Adrenal gland (tissue), 12 donors: ENCODE measurements around the gene PLCB1. TPM values are rescaled to one million over a fixed set of nuclear protein-coding genes. Genes with fewer than 3 reads are reported as not detected.
"Not testable (repeated sequence)": the region's sequence is repeated elsewhere in the genome, so short reads cannot be mapped to it uniquely, and the experiment has no call there.

Source experiments
- DNase-seq, 7 donors: peaks; one replicate each; pipeline ENCODE4 v3.0.0-alpha.2; 2019 to 2020
- H3K27ac ChIP-seq, 5 donors: fragments of 200-600 bp; sonication (generic) in 4 of 5; 1 replicate in 3 of 5; 2 replicates in 2 of 5; pipeline versions ENCODE4 v1.5.1 to v1.8.0; 2016 to 2020; ENCODE audit warnings: mild to moderate bottlenecking in 1 of 5
- H3K27me3 ChIP-seq: fragments of 200-600 bp; 2 replicates; pipeline ENCODE4 v1.8.0; 2021
- H3K36me3 ChIP-seq, 2 donors: fragments of 200-600 bp; replicated peaks in 1 of 2; 1 replicate in 1 of 2; 2 replicates in 1 of 2; pipeline versions ENCODE4 v1.5.1 to v1.8.0; 2018 to 2022
- H3K4me1 ChIP-seq, 2 donors: fragments of 200-600 bp; replicated peaks in 1 of 2; 1 replicate in 1 of 2; 2 replicates in 1 of 2; pipeline versions ENCODE4 v1.5.1 to v1.8.0; 2018 to 2021
- H3K4me3 ChIP-seq, 4 donors: fragments of 200-600 bp; sonication (generic) in 3 of 4; one replicate each; pipeline ENCODE4 v1.5.1; 2016 to 2018
- H3K9me3 ChIP-seq, 3 donors: fragments of 200-600 bp; sonication (generic) in 1 of 3; replicated peaks in 1 of 3; 1 replicate in 2 of 3; 2 replicates in 1 of 3; pipeline versions ENCODE4 v1.5.1 to v1.8.0; 2016 to 2021
- POLR2A ChIP-seq, 2 donors: fragments of 450-650 bp; IDR thresholded peaks; one replicate each; pipeline ENCODE4 v1.6.1; 2017; ENCODE audit warnings: antibody characterized with exemption in 2 of 2, mild to moderate bottlenecking in 2 of 2, moderate library complexity in 1 of 2
- WGBS, 4 donors: extraction: QIAGEN DNeasy Blood & Tissue Kit in 2 of 4; methylation state at CpG; one replicate each; pipeline versions ENCODE4 v1.1.5 to v1.1.7; 2013 to 2017; 5-methylcytosine and 5-hydroxymethylcytosine counted together
- intact Hi-C, 2 donors: fragments of 100-400 bp; cut with DNase I; formaldehyde crosslinking; loops; one replicate each; pipeline versions ENCODE4 v1.14.1 to v1.15.0; 2022 to 2023
- polyA plus RNA-seq, 3 donors: library from polyadenylated mRNA; stranded (reverse); fragments of 200-250 nt in 2 of 3; fragments of 350-450 nt in 1 of 3; fragmentation: Illumina TruSeq in 1 of 3; extraction: RNeasy Lipid Tissue Mini Kit (QIAGEN cat#74804) in 1 of 3; gene quantifications; one replicate each; pipeline ENCODE4 v1.2.3, GENCODE V29; 2013 to 2014
- total RNA-seq, 9 donors: library from RNA; depleted of rRNA in 4 of 9; stranded (reverse); fragments of >200 nt in 4 of 9; fragments of 120-200 nt in 1 of 9; fragmentation: NEBNext Ultra II Directional in 1 of 9; extraction: Animal tissue kit (Norgen Biotek cat#: 25700) in 1 of 9; gene quantifications; one replicate each; pipeline versions ENCODE4 v1.1.0 to v1.2.4, GENCODE V29; 2013 to 2023
- TF ChIP-seq, protein P1 (sequence below), 6 experiments: fragments of 450-650 bp in 4 of 6; fragments of 200-600 bp in 2 of 6; sonication (generic) in 1 of 6; IDR thresholded peaks; 1 replicate in 5 of 6; 2 replicates in 1 of 6; pipeline versions ENCODE4 v1.5.1 to v1.8.0; 2016 to 2021; ENCODE audit warnings: antibody characterized with exemption in 6 of 6, mild to moderate bottlenecking in 2 of 6, moderate library complexity in 1 of 6
- donor health status: healthy with polysubstance abuse.
- donor health status: Bipolar disorder and iron deficiency.
- donor health status: DM: yes; HTN: yes; CAD: no.
- donor health status: DM: no; HTN: no; CAD: no.
- donor health status: DM: no; HTN: no; CAD: no.
- donor health status: DM: yes; HTN: yes; CAD: no.

PLCB1 gene
- total and polyA plus RNA-seq, 12 donors: 7.7 to 56.6 (median 27.9) TPM

DNA sequence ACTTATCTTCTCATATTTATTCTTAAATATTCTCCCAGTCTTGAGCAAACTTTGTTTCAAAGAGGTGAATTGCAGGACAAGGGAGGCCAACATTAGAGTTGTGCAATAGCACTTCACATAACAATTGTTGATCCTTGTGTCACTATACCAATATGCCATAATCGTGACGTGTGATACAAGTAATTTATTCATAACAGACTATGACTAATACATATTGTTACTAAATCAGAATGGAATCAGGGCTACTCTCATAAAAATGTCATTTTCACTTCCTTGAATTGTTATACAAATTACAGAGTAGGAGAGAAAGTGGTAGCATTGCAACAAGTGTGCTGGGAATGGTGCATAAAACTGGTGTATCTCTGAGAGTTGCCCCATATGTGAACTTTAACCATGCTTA, 37.2 kb upstream of the PLCB1 start:
- Histone ChIP-seq H3K27ac (no peak overlapping the region), H3K36me3 (no peaks in the 10 kb centered on the region), H3K27me3 (no peaks in the 10 kb centered on the region), H3K4me1 (peaks cover 6 to 12% of the 10 kb centered on the region in 2 donors), H3K9me3 (no peaks in the 10 kb centered on the region), H3K4me3 (no peak overlapping the region)
- TF ChIP-seq, protein P1, sequence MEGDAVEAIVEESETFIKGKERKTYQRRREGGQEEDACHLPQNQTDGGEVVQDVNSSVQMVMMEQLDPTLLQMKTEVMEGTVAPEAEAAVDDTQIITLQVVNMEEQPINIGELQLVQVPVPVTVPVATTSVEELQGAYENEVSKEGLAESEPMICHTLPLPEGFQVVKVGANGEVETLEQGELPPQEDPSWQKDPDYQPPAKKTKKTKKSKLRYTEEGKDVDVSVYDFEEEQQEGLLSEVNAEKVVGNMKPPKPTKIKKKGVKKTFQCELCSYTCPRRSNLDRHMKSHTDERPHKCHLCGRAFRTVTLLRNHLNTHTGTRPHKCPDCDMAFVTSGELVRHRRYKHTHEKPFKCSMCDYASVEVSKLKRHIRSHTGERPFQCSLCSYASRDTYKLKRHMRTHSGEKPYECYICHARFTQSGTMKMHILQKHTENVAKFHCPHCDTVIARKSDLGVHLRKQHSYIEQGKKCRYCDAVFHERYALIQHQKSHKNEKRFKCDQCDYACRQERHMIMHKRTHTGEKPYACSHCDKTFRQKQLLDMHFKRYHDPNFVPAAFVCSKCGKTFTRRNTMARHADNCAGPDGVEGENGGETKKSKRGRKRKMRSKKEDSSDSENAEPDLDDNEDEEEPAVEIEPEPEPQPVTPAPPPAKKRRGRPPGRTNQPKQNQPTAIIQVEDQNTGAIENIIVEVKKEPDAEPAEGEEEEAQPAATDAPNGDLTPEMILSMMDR (IDR thresholded peaks at IDR 0.05): no peak
- no peak for TF ChIP-seq POLR2A (IDR thresholded peaks at IDR 0.05)
- 13 to 19% (median 16%) methylated on average over 2 of the region's 2 CpGs for WGBS, 4 donors
- no peak for DNase-seq
- intact Hi-C loops: no loop called here

GRCh38 chr20:8095648-8096572, 36.2 kb upstream of the PLCB1 start:
- H3K36me3 ChIP-seq: no peaks in the 10 kb centered on the region
- no peak for DNase-seq
- H3K27ac ChIP-seq: no peak overlapping the region
- no peaks in the 10 kb centered on the region for H3K27me3 ChIP-seq
- TF ChIP-seq, protein P1 (IDR thresholded peaks at IDR 0.05): no peak
- TF ChIP-seq POLR2A (IDR thresholded peaks at IDR 0.05): no peak
- no peak overlapping the region for H3K4me3 ChIP-seq
- H3K4me1 ChIP-seq: peaks cover 6 to 12% of the 10 kb centered on the region in 2 donors
- intact Hi-C loops: no loop called here
- H3K9me3 ChIP-seq: no peaks in the 10 kb centered on the region
- 47 to 78% (median 67%) methylated on average over 5 of the region's 5 CpGs for WGBS, 4 donors

- H3K27me3 ChIP-seq: no peaks in the 10 kb centered on the region
- TF ChIP-seq, protein P1 (IDR thresholded peaks at IDR 0.05): no peak
- TF ChIP-seq POLR2A (IDR thresholded peaks at IDR 0.05): no peak
- peaks cover 6 to 12% of the 10 kb centered on the region in 2 donors for H3K4me1 ChIP-seq
- H3K36me3 ChIP-seq: no peaks in the 10 kb centered on the region
- no peak overlapping the region for H3K4me3 ChIP-seq
- intact Hi-C loops: no loop called here
- H3K27ac ChIP-seq: no peak overlapping the region
- 50 to 93% (median 69%) methylated on average over 2 of the region's 2 CpGs for WGBS, 4 donors
- H3K9me3 ChIP-seq: no peaks in the 10 kb centered on the region
- DNase-seq: no peak
These were observed 34.8 kb upstream of the PLCB1 start for GRCh38 chr20:8097307-8097706.

DNA sequence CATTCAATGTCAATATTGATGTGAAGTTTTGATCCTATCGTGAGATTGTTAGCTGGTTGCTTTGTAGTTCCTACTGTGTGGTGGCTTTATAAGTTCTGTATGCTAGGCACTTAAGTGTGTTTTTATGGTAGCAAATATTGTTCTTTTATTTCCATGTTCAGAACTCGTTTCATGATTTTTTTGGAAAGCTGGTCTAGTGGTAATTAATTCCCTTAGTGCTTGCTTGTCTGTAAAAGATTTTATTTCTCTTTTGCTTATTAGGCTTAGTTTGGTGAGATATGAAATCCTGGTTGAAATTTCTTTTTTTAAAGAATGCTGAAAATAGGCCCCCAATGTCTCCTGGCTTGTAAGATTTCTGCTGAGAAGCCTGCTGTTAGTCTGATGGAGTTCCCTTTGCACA, 27.8 kb upstream of the PLCB1 start:
- H3K4me3 ChIP-seq: no peak overlapping the region
- intact Hi-C loops: no loop called here
- H3K9me3 ChIP-seq: no peaks in the 10 kb centered on the region
- no peaks in the 10 kb centered on the region for H3K4me1 ChIP-seq
- no peaks in the 10 kb centered on the region for H3K27me3 ChIP-seq
- no peaks in the 10 kb centered on the region for H3K36me3 ChIP-seq
- no peak for DNase-seq
- WGBS, 4 donors: 82 to 94% (median 89%) methylated on average over 2 of the region's 2 CpGs
- TF ChIP-seq, protein P1 (IDR thresholded peaks at IDR 0.05): no peak
- no peak for TF ChIP-seq POLR2A (IDR thresholded peaks at IDR 0.05)
- no peak overlapping the region for H3K27ac ChIP-seq

DNA sequence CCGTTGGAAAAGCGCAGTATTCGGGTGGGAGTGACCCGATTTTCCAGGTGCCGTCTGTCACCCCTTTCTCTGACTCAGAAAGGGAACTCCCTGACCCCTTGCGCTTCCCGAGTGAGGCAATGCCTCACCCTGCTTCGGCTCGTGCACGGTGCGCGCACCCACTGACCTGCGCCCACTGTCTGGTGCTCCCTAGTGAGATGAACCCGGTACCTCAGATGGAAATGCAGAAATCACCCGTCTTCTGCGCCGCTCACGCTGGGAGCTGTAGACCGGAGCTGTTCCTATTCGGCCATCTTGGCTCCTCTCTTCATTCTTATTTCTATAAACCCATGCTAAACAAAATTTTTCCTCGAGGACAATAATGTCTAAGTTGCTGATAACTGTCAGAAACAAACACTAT, 17.5 kb upstream of the PLCB1 start:
- H3K27me3 ChIP-seq, H3K4me3 ChIP-seq, DNase-seq, intact Hi-C loops, H3K4me1 ChIP-seq, H3K36me3 ChIP-seq, H3K27ac ChIP-seq, H3K9me3 ChIP-seq: not testable (repeated sequence)
- whole genome bisulfite sequencing, 4 donors: 84 to 94% (median 89%) methylated on average over 16 to 21 of the region's 21 CpGs
